GM12878 (cell line): Measurements from ENCODE around the gene JHY. TPM values are rescaled to one million over a fixed set of nuclear protein-coding genes. Genes with fewer than 3 reads are reported as not detected.
A peak's percentile ranks its signal among the peaks of the same experiment; 100 is the strongest.

Experiments
- ATAC-seq: fragments of 200-7000 bp; cut with Tn5 transposase; 3 replicates; pipeline ENCODE4 v1.9.1; 2020; ENCODE audit warnings: mild to moderate bottlenecking, moderate library complexity
- BruUV-seq: library from RNA; stranded (reverse); fragments of 400-500 nt; replicated peaks from 2 replicates; lab custom pipeline; 2021; lab: Mats Ljungman, UMichigan
- CTCF ChIA-PET: fragments of 300-600 bp; sonication (Branson Sonifier 250); formaldehyde crosslinking; extraction: SDS; loops from one replicate; lab custom pipeline; 2021; ENCODE audit warnings: inconsistent platforms; lab: Yijun Ruan, JAX
- POLR2A ChIA-PET: fragments of 350-600 bp; formaldehyde crosslinking; extraction: SDS; loops from one replicate; lab custom pipeline; 2021; ENCODE audit warnings: inconsistent platforms; lab: Charles Lee
- RAD21 ChIA-PET: fragments of 300-600 bp; sonication (Branson Sonifier 250); formaldehyde crosslinking; loops from one replicate; lab custom pipeline; 2023; ENCODE audit warnings: antibody characterized with exemption; ENCODE audit not compliant: unreplicated experiment; lab: Charles Lee
- SMC1A ChIA-PET: fragments of 300-600 bp; sonication (Branson Sonifier 250); formaldehyde crosslinking; loops from one replicate; lab custom pipeline; 2023; ENCODE audit not compliant: unreplicated experiment, uncharacterized antibody; lab: Charles Lee
- DNase-seq: peaks from one replicate; pipeline ENCODE4 v3.0.0-alpha.2; 2011; ENCODE audit warnings: low read depth, low spot score
- FAIRE-seq: peaks from 3 replicates; lab custom pipeline; 2011; peaks lifted over from hg19 to GRCh38; lab: Jason Lieb, UNC
- H2AFZ ChIP-seq: 2 replicates; pipeline ENCODE4 v1.6.0; 2011; ENCODE audit warnings: low read depth, low read length, control low read depth; ENCODE audit not compliant: control insufficient read depth
- H3K27ac ChIP-seq: 2 replicates; pipeline ENCODE4 v1.5.1; 2011; ENCODE audit warnings: control low read depth; ENCODE audit not compliant: control insufficient read depth, insufficient read depth
- H3K27me3 ChIP-seq, 2 experiments: replicated peaks in 1 of 2; 2 replicates each; pipeline versions ENCODE4 v1.6.0 to v1.6.1; 2011; ENCODE audit warnings: low read length in 1 of 2; ENCODE audit not compliant: control insufficient read depth in 2 of 2, insufficient read depth in 2 of 2
- H3K36me3 ChIP-seq, 2 experiments: 2 replicates each; pipeline ENCODE4 v1.5.1; 2011; ENCODE audit warnings: low read length in 1 of 2; ENCODE audit not compliant: control insufficient read depth in 2 of 2, insufficient read depth in 2 of 2
- H3K4me1 ChIP-seq: 2 replicates; pipeline ENCODE4 v1.6.1; 2011; ENCODE audit warnings: mild to moderate bottlenecking, low read length, moderate library complexity, mixed read lengths; ENCODE audit not compliant: control insufficient read depth, insufficient read depth
- H3K4me2 ChIP-seq: 2 replicates; pipeline ENCODE4 v1.6.0; 2011; ENCODE audit warnings: control low read depth; ENCODE audit not compliant: control insufficient read depth, insufficient read depth
- H3K4me3 ChIP-seq: fragments of 200-600 bp; sonication (generic); 2 replicates; pipeline ENCODE4 v1.5.1; 2016
- H3K79me2 ChIP-seq: 2 replicates; pipeline ENCODE4 v1.6.0; 2011; ENCODE audit warnings: low read length; ENCODE audit not compliant: control insufficient read depth, insufficient read depth
- H3K9ac ChIP-seq: 2 replicates; pipeline ENCODE4 v1.8.0; 2011; ENCODE audit warnings: low read length, control low read depth, mixed read lengths; ENCODE audit not compliant: control insufficient read depth, insufficient read depth
- H3K9me3 ChIP-seq: replicated peaks from 3 replicates; pipeline ENCODE4 v1.5.1; 2011; ENCODE audit warnings: mild to moderate bottlenecking, low read length; ENCODE audit not compliant: control insufficient read depth, insufficient read depth
- H4K20me1 ChIP-seq: 2 replicates; pipeline ENCODE4 v1.6.0; 2011; ENCODE audit not compliant: control insufficient read depth, insufficient read depth
- CUX1 ChIP-seq: IDR thresholded peaks from 2 replicates; pipeline ENCODE4 v1.6.1; 2012; ENCODE audit warnings: improper control_type of control experiment, low read depth, low read length; ENCODE audit not compliant: insufficient replicate concordance
- EP300 ChIP-seq, 2 experiments: fragments of 150-350 bp in 1 of 2; IDR thresholded peaks; 2 replicates each; pipeline ENCODE4 v1.6.1; 2011 to 2012; ENCODE audit warnings: low read depth in 2 of 2, low read length in 2 of 2, borderline replicate concordance in 1 of 2, improper control_type of control experiment in 1 of 2, inconsistent platforms in 1 of 2; ENCODE audit not compliant: control insufficient read depth in 1 of 2
- RUNX3 ChIP-seq: IDR thresholded peaks from 2 replicates; pipeline ENCODE4 v1.6.1; 2012; ENCODE audit warnings: low read length, inconsistent platforms
- ZNF24 ChIP-seq: fragments of 450-650 bp; IDR thresholded peaks from 2 replicates; pipeline ENCODE4 v1.6.1; 2017; ENCODE audit warnings: antibody characterized with exemption, mild to moderate bottlenecking
- WGBS: methylation state at CpG from one replicate; pipeline ENCODE4 v1.1.6; 2016; ENCODE audit warnings: low lambda C conversion rate; ENCODE audit not compliant: insufficient replicate concordance, insufficient coverage; ENCODE audit errors: missing lambda C conversion rate; 5-methylcytosine and 5-hydroxymethylcytosine counted together
- in situ Hi-C: fragments of 300-500 bp; cut with MboI; formaldehyde crosslinking; loops from 9 replicates; pipeline ENCODE4 v1.14.3; 2018; ENCODE audit warnings: mixed read lengths
- intact Hi-C: fragments of 100-400 bp; cut with micrococcal nuclease; formaldehyde crosslinking; loops from one replicate; pipeline ENCODE4 v1.14.2; 2022; ENCODE audit not compliant: unreplicated experiment
- polyA plus RNA-seq, 11 experiments: library from polyadenylated mRNA; depleted of rRNA in 4 of 11; unstranded in 6 of 11; stranded (reverse) in 5 of 11; fragments of >200 nt; fragmentation: Nextera tagmentation in 4 of 11; fragmentation: Illumina TruSeq in 1 of 11; extraction: Ambion mirVana in 4 of 11; extraction: Trizol in 1 of 11; gene quantifications; 1 replicate in 1 of 11; 2 replicates in 10 of 11; pipeline versions ENCODE4 v1.2.1 to v1.2.3, GENCODE V29; 2011 to 2016; ENCODE audit warnings: inconsistent platforms in 2 of 11, missing spikeins in 2 of 11, low read depth in 1 of 11
- total RNA-seq, 4 experiments: library from RNA; depleted of rRNA in 3 of 4; stranded (reverse); fragments of >200 nt in 3 of 4; fragmentation: Illumina TruSeq in 1 of 4; extraction: Trizol in 1 of 4; gene quantifications; 2 replicates each; pipeline versions ENCODE4 v1.2.1 to v1.2.3, GENCODE V29; 2013 to 2021

JHY gene
- total and polyA plus RNA-seq, 10 of the 15 experiments (the other 5 are each of a cell fraction or from before 2014, with no cell fraction given) = 0.90 to 7.1 (median 5.5) TPM

- CTCF ChIA-PET = interaction anchor here (1.0 to 2.9 kb wide), 7 partner anchors 12 to 126 kb away, joined by 3 to 12 read pairs (median 4); no protein-coding TSS in a partner anchor
Measured at GRCh38 chr11:122895563-122895962, 13.0 kb downstream of the JHY start.

More at GRCh38 chr11:122895563-122895962, 13.0 kb downstream of the JHY start:
- peak; percentile 65 for ATAC-seq
- FAIRE-seq = no peak
- Histone ChIP-seq H3K36me3 (no peaks in the 10 kb centered on the region), H3K27ac (no peak overlapping the region), H3K27me3 (no peaks in the 10 kb centered on the region), H2AFZ (peak overlapping the region; percentile 6; the same call in 1 of the 2 replicates), H3K4me1 (no peaks in the 10 kb centered on the region), H4K20me1 (no peaks in the 10 kb centered on the region), H3K9ac (no peak overlapping the region), H3K4me2 (no peak overlapping the region), H3K4me3 (no peak overlapping the region), H3K79me2 (no peaks in the 10 kb centered on the region), H3K9me3 (no peaks in the 10 kb centered on the region; the same call in 2 of the 3 replicates)
- 98% methylated on average over 2 of the region's 2 CpGs for WGBS
- TF ChIP-seq CUX1 (no peak), RUNX3 (0 out of 2 replicates have a peak, but pooled peaks have one; percentile 21), ZNF24 (no peak), EP300 (IDR thresholded peaks at IDR 0.05; ENCODE audit: borderline replicate concordance in 1 of 2, control insufficient read depth in 1 of 2, low read depth in 2 of 2, low read length in 2 of 2) (peak in 1 of 2 experiments; percentile 40; a peak in 1 of 4 replicates)
- ChIA-PET POLR2A (interaction anchor here (0.6 to 2.3 kb wide), 10 partner anchors 7 to 58 kb away, joined by 3 to 13 read pairs (median 4); partner anchors contain the start of gene CRTAM), RAD21 (interaction anchor here (0.7 to 2.3 kb wide), 9 partner anchors 9 to 540 kb away, joined by 3 to 8 read pairs (median 4); no protein-coding TSS in a partner anchor), SMC1A (interaction anchor here (0.9 to 4.4 kb wide), 15 partner anchors 10 to 158 kb away, joined by 3 to 33 read pairs (median 5); no protein-coding TSS in a partner anchor)
- no peak for DNase-seq
- BruUV-seq = no TSS peak
- in situ Hi-C loops (no loop called here), intact Hi-C loops (no loop called here)
